A549 (cell line): Measurements from ENCODE around the gene NQO2.

ENCODE experiments used
- BCL3 ChIP-seq: fragments of >200 bp; sonication (Bioruptor Twin); formaldehyde crosslinking; IDR thresholded peaks from 3 replicates; pipeline ENCODE4 v1.6.1; 2016
- EP300 ChIP-seq, 2 experiments: fragments of >200 bp; sonication (Bioruptor Twin); formaldehyde crosslinking; IDR thresholded peaks; 2 replicates in 1 of 2; 3 replicates in 1 of 2; pipeline ENCODE4 v1.6.1; 2016 to 2017
- JUNB ChIP-seq: fragments of >200 bp; sonication (Bioruptor Twin); formaldehyde crosslinking; IDR thresholded peaks from 2 replicates; pipeline ENCODE4 v1.6.1; 2016
- KDM1A ChIP-seq: fragments of 200-600 bp; sonication (generic); IDR thresholded peaks from 2 replicates; pipeline ENCODE4 v1.6.1; 2016; ENCODE audit warnings: low read depth, mild to moderate bottlenecking
- MAX ChIP-seq: IDR thresholded peaks from 2 replicates; pipeline ENCODE4 v1.6.1; 2012
- MYC ChIP-seq: IDR thresholded peaks from 2 replicates; pipeline ENCODE4 v1.6.1; 2012; ENCODE audit warnings: mild to moderate bottlenecking, inconsistent platforms, low read length, improper control_type of control experiment, borderline replicate concordance
- POLR2A ChIP-seq: IDR thresholded peaks from 2 replicates; pipeline ENCODE4 v1.6.1; 2012; ENCODE audit warnings: mild to moderate bottlenecking, low read length
- RAD21 ChIP-seq, 2 experiments: fragments of >200 bp in 1 of 2; sonication (Bioruptor Twin) in 1 of 2; formaldehyde crosslinking in 1 of 2; IDR thresholded peaks in 1 of 2; conservative IDR thresholded peaks in 1 of 2; 2 replicates in 1 of 2; 3 replicates in 1 of 2; pipeline ENCODE4 v1.6.1; 2012 to 2018; ENCODE audit warnings: inconsistent platforms in 1 of 2
- REST ChIP-seq: fragments of 200-600 bp; sonication (generic); IDR thresholded peaks from 2 replicates; pipeline ENCODE4 v1.6.1; 2016; ENCODE audit warnings: antibody characterized with exemption, mild to moderate bottlenecking, moderate library complexity
- TF ChIP-seq, protein P1 (sequence below): fragments of >200 bp; sonication (Bioruptor Twin); formaldehyde crosslinking; IDR thresholded peaks from 3 replicates; pipeline ENCODE4 v1.5.1; 2016

DNA sequence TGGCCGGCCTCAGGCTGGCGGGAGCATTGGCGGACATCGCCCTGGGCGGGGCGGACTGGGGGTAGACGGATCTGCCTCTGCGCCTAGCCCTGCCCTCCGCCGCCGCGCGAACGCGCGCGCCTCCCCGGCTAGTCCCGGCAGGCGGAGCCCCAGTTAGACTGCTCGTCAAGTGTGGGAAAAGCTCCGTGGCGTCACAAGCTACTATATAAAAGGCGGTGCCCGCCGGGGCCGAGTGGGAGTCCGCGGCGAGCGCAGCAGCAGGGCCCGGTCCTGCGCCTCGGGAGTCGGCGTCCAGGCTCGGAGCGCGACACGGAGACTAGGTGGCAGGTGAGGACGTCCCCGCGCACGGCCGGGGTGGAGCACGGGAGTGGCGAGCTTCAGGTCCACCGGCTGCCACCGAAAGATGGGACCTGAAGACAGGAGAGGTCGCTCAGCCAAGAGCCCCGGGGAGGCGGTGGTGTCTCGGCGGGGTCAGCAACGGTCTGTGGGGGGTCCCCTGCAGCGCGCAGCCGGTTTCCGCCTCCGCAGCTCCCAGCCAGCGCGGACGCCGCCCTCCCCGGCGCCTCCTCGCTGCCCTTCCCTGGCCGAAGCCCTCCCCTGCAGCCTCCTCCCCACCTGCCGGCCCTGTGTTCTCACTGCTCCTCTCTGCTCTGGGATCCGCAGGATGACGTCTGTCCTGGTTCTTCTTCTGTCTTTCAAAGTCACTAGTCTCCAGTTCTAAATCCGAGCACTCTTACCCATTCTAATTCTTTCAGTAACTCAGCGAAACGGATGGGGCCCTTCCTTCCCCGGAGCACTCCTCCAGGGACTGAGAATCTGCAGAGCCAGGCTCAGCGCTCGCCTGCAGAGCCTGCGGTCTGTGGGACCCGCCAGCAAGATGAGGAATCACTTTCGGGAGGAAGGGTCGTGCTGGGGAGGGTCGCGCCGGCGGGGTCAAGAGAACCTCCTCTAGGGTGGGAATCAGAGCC, 64.3 kb downstream of the NQO2 start:
- TF ChIP-seq MAX (no peak), POLR2A (peak; percentile 84), EP300 (IDR thresholded peaks at IDR 0.05) (no peak), JUNB (no peak), MYC (no peak), KDM1A (no peak), REST (no peak), BCL3 (0 out of 3 replicates have a peak, but pooled peaks have one; percentile 49), RAD21 (conservative IDR thresholded peaks at IDR 0.05 in 1 of 2, IDR thresholded peaks at IDR 0.05 in 1 of 2) (no peak)
- TF ChIP-seq, protein P1, sequence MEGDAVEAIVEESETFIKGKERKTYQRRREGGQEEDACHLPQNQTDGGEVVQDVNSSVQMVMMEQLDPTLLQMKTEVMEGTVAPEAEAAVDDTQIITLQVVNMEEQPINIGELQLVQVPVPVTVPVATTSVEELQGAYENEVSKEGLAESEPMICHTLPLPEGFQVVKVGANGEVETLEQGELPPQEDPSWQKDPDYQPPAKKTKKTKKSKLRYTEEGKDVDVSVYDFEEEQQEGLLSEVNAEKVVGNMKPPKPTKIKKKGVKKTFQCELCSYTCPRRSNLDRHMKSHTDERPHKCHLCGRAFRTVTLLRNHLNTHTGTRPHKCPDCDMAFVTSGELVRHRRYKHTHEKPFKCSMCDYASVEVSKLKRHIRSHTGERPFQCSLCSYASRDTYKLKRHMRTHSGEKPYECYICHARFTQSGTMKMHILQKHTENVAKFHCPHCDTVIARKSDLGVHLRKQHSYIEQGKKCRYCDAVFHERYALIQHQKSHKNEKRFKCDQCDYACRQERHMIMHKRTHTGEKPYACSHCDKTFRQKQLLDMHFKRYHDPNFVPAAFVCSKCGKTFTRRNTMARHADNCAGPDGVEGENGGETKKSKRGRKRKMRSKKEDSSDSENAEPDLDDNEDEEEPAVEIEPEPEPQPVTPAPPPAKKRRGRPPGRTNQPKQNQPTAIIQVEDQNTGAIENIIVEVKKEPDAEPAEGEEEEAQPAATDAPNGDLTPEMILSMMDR, result no peak
